ENCODE measurements around the gene LY6G5B.
A peak's percentile ranks its signal among the peaks of the same experiment; 100 is the strongest.

LY6G5B gene

DNA sequence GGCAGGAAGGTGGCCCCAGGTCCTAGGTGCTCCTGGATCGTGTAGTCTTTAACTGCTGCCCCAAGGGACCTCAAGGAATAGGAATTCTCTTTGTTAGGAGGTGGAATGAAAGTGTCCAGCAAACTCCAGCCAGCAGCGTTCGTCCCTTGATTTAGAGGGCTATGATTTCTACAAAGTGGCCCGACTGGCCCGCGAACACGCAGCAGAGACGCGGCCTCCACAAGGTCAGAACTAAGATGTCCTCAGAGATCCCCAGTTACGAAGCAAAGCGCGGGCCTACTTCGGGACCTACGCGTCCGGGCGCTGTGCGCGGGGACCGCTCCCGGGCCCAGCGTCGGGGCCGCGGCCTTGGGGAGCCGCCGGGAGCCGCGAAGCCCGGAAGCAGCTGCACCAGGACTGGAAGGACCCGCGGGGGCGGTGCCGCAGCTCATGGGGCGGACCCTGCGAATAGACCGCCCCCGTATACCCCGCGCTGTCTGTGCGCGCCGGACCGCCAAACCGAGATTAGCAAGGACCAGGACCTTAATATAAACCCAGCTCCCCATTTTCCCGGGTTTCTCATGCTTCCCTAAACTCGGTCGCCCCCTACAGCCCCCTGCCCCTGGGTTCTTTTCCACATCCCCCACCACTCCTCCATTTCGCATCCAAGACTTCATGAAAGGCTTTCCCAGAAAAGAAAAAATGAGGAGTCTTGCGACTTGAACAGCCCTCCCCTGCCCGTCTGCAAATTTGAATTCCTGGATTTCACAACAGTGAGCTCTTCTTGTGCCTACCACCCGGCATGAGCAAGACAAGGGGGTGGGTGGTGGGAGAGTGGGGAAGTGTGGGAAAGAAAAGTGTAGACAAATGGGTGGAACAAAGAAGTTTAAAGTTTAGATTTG, 9.2 kb upstream of the LY6G5B start, which contains the start of gene C6orf47:
C6orf47 (minus strand) TSS at position 398 of the 881 bp plus-strand sequence. CDS start 831 bp downstream, outside the sequence.
- TF ChIP-seq, protein P1, sequence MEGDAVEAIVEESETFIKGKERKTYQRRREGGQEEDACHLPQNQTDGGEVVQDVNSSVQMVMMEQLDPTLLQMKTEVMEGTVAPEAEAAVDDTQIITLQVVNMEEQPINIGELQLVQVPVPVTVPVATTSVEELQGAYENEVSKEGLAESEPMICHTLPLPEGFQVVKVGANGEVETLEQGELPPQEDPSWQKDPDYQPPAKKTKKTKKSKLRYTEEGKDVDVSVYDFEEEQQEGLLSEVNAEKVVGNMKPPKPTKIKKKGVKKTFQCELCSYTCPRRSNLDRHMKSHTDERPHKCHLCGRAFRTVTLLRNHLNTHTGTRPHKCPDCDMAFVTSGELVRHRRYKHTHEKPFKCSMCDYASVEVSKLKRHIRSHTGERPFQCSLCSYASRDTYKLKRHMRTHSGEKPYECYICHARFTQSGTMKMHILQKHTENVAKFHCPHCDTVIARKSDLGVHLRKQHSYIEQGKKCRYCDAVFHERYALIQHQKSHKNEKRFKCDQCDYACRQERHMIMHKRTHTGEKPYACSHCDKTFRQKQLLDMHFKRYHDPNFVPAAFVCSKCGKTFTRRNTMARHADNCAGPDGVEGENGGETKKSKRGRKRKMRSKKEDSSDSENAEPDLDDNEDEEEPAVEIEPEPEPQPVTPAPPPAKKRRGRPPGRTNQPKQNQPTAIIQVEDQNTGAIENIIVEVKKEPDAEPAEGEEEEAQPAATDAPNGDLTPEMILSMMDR (IDR thresholded peaks at IDR 0.05; ENCODE audit: borderline replicate concordance, insufficient read depth, low read depth, low read length): no peak

DNA sequence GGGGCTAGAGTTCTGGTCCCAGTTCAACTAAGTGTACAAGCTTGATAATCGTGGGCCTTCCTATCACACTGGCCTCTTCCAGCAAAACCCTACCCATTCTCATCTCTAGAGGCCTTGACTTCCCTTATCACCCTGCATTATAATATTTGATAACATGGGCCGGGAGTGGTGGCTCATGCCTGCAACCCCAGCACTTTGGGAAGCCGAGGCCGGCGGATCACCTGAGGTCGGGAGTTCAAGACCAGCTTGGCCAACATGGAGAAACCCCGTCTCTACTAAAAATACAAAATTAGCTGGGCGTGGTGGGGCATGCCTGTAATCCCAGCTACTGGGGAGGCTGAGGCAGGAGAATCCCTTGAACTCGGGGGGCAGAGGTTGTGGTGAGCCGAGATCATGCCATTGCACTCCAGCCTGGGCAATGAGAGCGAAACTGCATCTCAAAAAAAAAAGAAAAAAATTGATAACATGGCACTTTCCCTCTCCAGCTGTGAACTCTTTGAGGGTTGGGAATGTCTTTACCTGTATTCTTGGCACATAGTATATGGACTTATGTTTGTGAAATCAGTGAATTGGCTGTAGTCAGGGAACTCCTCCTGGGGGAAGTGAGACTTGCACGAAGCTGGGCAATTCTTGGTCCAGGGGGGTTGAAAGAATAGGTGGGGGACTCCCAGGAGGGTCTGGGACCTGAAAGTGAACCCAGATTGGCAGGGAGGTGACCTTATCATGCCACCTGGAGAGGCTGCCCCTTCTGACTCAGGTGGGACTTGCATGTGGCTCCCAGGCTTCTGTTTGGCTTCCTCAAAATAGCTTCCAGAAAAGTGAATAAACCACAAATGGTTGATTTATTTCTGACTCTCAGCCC, 8.3 kb upstream of the LY6G5B start:
- TF ChIP-seq, protein P1 (IDR thresholded peaks at IDR 0.05; ENCODE audit: borderline replicate concordance, insufficient read depth, low read depth, low read length): no peak
- no peak overlapping the region for H3K4me3 ChIP-seq (ENCODE audit: low read depth, low read length)

More for the DNA sequence above, 9.2 kb upstream of the LY6G5B start, which contains the start of gene C6orf47:
- peak within 1 kb of the TSS; percentile 61 for H3K4me3 ChIP-seq (ENCODE audit: low read depth, low read length)

- TF ChIP-seq, protein P1 (IDR thresholded peaks at IDR 0.05; ENCODE audit: borderline replicate concordance, insufficient read depth, low read depth, low read length): no peak
- H3K4me3 ChIP-seq (ENCODE audit: low read depth, low read length): no peak overlapping the region
These were observed 7.6 kb upstream of the LY6G5B start for GRCh38 chr6:31662124-31662723.

DNA sequence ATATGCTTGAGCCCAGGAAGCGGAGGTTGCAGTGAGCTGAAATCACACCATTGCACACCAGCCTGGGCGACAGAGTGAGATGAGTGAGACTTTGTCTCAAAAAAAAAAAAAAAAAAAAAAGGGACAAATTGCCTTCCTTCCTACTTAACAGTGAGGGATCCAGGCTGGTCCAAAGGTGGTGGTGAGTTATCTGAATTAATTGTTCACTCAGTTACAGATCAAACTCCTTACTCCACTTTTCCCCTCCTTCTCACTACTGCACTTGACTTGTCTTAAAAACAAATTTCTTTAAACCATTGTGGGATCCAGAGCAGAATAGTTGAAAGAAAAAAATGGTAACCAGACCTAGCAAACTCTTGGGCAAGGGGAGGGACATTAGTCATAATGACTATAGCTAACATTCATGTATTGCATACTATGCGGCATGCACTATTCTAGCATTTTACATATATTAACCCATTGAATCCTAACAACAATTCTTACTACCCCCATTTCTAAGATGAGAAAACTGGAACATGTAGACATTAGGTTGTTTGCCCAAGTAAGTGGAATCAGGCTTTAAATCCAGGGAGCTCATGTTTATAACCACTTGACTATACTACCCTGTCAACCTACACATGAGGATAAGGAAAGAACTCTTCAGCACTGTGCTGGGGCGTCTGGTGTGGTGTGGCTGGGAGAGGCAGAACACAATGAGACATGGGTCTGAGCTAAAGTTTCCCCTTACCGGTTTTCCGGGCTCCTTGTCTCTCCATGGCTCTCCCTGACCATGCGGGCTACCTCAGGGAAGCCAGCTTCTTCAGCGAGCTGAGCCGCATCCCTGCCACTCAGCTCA, 6.4 kb upstream of the LY6G5B start:
- H3K4me3 ChIP-seq (ENCODE audit: low read depth, low read length): no peak overlapping the region

GRCh38 chr6:31663961-31664789, 5.6 kb upstream of the LY6G5B start:
- H3K4me3 ChIP-seq (ENCODE audit: low read depth, low read length): peak overlapping the region; percentile 68
- TF ChIP-seq, protein P1 (IDR thresholded peaks at IDR 0.05; ENCODE audit: borderline replicate concordance, insufficient read depth, low read depth, low read length): no peak

More for the DNA sequence above, 6.4 kb upstream of the LY6G5B start:
- TF ChIP-seq, protein P1 (IDR thresholded peaks at IDR 0.05; ENCODE audit: borderline replicate concordance, insufficient read depth, low read depth, low read length): no peak

Data from GM12875 (cell line).